Neural cell (in vitro differentiated cells): ENCODE measurements around the gene OTOG. TPM values are rescaled to one million over a fixed set of nuclear protein-coding genes. Genes with fewer than 3 reads are reported as not detected.

Experiments
- H2AFZ ChIP-seq: fragments of 200-600, 300-800 bp; sonication (generic), shearing (Covaris generic); 2 replicates; pipeline ENCODE4 v1.6.0; 2014; ENCODE audit warnings: low read depth, mild to moderate bottlenecking, antibody characterized with exemption, low read length, moderate library complexity
- H3F3A ChIP-seq: fragments of 200-600 bp; shearing (Covaris generic); 2 replicates; pipeline ENCODE4 v1.6.1; 2016; ENCODE audit warnings: mild to moderate bottlenecking, moderate library complexity, mixed read lengths, antibody characterized with exemption, low read length; ENCODE audit not compliant: insufficient read depth, poor library complexity, severe bottlenecking
- H3K27ac ChIP-seq: fragments of 200-600, 300-800 bp; sonication (generic), shearing (Covaris generic); 2 replicates; pipeline ENCODE4 v1.5.1; 2014; ENCODE audit warnings: mild to moderate bottlenecking, low read length, moderate library complexity
- H3K27me3 ChIP-seq: fragments of 300-800, 200-600 bp; sonication (generic), shearing (Covaris generic); 2 replicates; pipeline ENCODE4 v1.6.0; 2014; ENCODE audit warnings: mild to moderate bottlenecking, low read depth, low read length, moderate library complexity; ENCODE audit not compliant: insufficient read depth
- H3K36me3 ChIP-seq: fragments of 300-800, 200-600 bp; sonication (generic), shearing (Covaris generic); 2 replicates; pipeline ENCODE4 v1.5.1; 2014; ENCODE audit warnings: mild to moderate bottlenecking, antibody characterized with exemption, low read length, moderate library complexity; ENCODE audit not compliant: insufficient read depth
- H3K4me2 ChIP-seq: fragments of 300-800, 200-600 bp; sonication (generic), shearing (Covaris generic); 2 replicates; pipeline ENCODE4 v1.6.0; 2014; ENCODE audit warnings: mild to moderate bottlenecking, low read length
- H3K4me3 ChIP-seq: fragments of 300-800, 200-600 bp; sonication (generic), shearing (Covaris generic); 2 replicates; pipeline ENCODE4 v1.5.1; 2014; ENCODE audit warnings: mild to moderate bottlenecking, low read length, moderate library complexity
- H3K79me2 ChIP-seq: fragments of 200-600 bp; shearing (Covaris generic); replicated peaks from 2 replicates; pipeline ENCODE4 v1.6.0; 2014; ENCODE audit warnings: mild to moderate bottlenecking, low read length, moderate library complexity; ENCODE audit not compliant: insufficient read depth
- H3K9ac ChIP-seq: fragments of 300-800, 200-600 bp; sonication (generic), shearing (Covaris generic); 2 replicates; pipeline ENCODE4 v1.6.1; 2016; ENCODE audit warnings: mild to moderate bottlenecking, low read length, mixed read lengths
- H3K9me2 ChIP-seq: fragments of 200-600 bp; shearing (Covaris generic); 2 replicates; pipeline ENCODE4 v1.6.1; 2016; ENCODE audit warnings: mild to moderate bottlenecking, low read length, mixed read lengths; ENCODE audit not compliant: insufficient read depth
- H3K9me3 ChIP-seq: fragments of 200-600, 300-800 bp; sonication (generic), shearing (Covaris generic); 2 replicates; pipeline ENCODE4 v1.6.1; 2016; ENCODE audit warnings: mild to moderate bottlenecking, mixed run types, low read length, moderate library complexity, mixed read lengths
- H4K20me1 ChIP-seq: fragments of 200-600 bp; shearing (Covaris generic); 2 replicates; pipeline ENCODE4 v1.6.1; 2016; ENCODE audit warnings: mild to moderate bottlenecking, mixed run types; ENCODE audit not compliant: insufficient read depth
- EP300 ChIP-seq: fragments of 450-650 bp; conservative IDR thresholded peaks from 2 replicates; pipeline ENCODE4 v1.6.1; 2014; ENCODE audit warnings: antibody characterized with exemption, mild to moderate bottlenecking, moderate library complexity; ENCODE audit not compliant: poor library complexity, severe bottlenecking
- EZH2 ChIP-seq: fragments of 200-600, 300-800 bp; shearing (Covaris generic), sonication (generic); IDR thresholded peaks from 2 replicates; pipeline ENCODE4 v1.6.1; 2014; ENCODE audit warnings: antibody characterized with exemption, low read length, borderline replicate concordance, mild to moderate bottlenecking; ENCODE audit not compliant: insufficient read depth, poor library complexity, severe bottlenecking
- MXI1 ChIP-seq: fragments of 450-650 bp; conservative IDR thresholded peaks from 2 replicates; pipeline ENCODE4 v1.6.1; 2014; ENCODE audit warnings: antibody characterized with exemption, mild to moderate bottlenecking; ENCODE audit not compliant: poor library complexity, severe bottlenecking
- POLR2AphosphoS5 ChIP-seq: IDR thresholded peaks from 2 replicates; pipeline ENCODE4 v1.6.1; 2012
- RAD21 ChIP-seq: fragments of 450-650 bp; conservative IDR thresholded peaks from 2 replicates; pipeline ENCODE4 v1.6.1; 2014; ENCODE audit warnings: antibody characterized with exemption, mild to moderate bottlenecking, moderate library complexity
- SMC3 ChIP-seq: fragments of 450-650 bp; conservative IDR thresholded peaks from 2 replicates; pipeline ENCODE4 v1.6.1; 2014; ENCODE audit warnings: antibody characterized with exemption, mild to moderate bottlenecking, moderate library complexity; ENCODE audit not compliant: poor library complexity
- TAF1 ChIP-seq: IDR thresholded peaks from 2 replicates; pipeline ENCODE4 v1.6.1; 2012; ENCODE audit warnings: low read depth
- polyA plus RNA-seq: library from polyadenylated mRNA; depleted of rRNA; stranded (reverse); fragments of >200 nt; gene quantifications from 2 replicates; pipeline ENCODE4 v1.2.3, GENCODE V29; 2014
- TF ChIP-seq, protein P1 (sequence below): IDR thresholded peaks from 2 replicates; pipeline ENCODE4 v1.6.1; 2012; ENCODE audit warnings: borderline replicate concordance
- TF ChIP-seq, protein P2 (sequence below): fragments of 450-650 bp; IDR thresholded peaks from 2 replicates; pipeline ENCODE4 v1.5.1; 2014; ENCODE audit warnings: antibody characterized with exemption, mild to moderate bottlenecking, moderate library complexity; ENCODE audit not compliant: poor library complexity, severe bottlenecking

The OTOG gene
- polyA plus RNA-seq, 1 donor from 2014 or later, result not detected

DNA sequence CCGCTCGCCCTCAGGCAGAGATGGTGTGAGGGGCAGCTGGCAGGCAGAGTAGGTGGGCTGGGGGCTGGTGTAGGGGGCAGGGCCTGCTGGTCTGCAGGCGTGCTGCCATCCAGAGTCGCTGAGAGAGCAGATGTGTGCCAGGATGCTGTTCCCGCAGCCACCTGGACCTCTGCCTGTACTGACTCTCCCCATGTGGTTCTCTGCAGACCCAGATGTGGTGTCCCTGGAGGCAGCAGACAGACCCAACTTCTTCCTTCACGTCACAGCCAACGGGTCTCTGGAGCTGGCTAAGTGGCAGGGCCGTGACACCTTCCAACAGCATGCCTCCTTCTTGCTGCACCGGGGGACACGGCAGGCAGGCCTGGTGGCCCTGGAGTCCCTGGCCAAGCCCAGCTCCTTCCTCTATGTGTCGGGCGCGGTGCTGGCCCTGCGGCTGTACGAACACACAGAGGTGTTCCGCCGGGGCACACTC, 58.6 kb downstream of the OTOG start:
- TF ChIP-seq MXI1 (no peak), EZH2 (no peak), TAF1 (no peak), RAD21 (no peak), SMC3 (no peak), EP300 (no peak), POLR2AphosphoS5 (no peak)
- TF ChIP-seq, protein P1, sequence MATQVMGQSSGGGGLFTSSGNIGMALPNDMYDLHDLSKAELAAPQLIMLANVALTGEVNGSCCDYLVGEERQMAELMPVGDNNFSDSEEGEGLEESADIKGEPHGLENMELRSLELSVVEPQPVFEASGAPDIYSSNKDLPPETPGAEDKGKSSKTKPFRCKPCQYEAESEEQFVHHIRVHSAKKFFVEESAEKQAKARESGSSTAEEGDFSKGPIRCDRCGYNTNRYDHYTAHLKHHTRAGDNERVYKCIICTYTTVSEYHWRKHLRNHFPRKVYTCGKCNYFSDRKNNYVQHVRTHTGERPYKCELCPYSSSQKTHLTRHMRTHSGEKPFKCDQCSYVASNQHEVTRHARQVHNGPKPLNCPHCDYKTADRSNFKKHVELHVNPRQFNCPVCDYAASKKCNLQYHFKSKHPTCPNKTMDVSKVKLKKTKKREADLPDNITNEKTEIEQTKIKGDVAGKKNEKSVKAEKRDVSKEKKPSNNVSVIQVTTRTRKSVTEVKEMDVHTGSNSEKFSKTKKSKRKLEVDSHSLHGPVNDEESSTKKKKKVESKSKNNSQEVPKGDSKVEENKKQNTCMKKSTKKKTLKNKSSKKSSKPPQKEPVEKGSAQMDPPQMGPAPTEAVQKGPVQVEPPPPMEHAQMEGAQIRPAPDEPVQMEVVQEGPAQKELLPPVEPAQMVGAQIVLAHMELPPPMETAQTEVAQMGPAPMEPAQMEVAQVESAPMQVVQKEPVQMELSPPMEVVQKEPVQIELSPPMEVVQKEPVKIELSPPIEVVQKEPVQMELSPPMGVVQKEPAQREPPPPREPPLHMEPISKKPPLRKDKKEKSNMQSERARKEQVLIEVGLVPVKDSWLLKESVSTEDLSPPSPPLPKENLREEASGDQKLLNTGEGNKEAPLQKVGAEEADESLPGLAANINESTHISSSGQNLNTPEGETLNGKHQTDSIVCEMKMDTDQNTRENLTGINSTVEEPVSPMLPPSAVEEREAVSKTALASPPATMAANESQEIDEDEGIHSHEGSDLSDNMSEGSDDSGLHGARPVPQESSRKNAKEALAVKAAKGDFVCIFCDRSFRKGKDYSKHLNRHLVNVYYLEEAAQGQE, result no peak
- TF ChIP-seq, protein P2, sequence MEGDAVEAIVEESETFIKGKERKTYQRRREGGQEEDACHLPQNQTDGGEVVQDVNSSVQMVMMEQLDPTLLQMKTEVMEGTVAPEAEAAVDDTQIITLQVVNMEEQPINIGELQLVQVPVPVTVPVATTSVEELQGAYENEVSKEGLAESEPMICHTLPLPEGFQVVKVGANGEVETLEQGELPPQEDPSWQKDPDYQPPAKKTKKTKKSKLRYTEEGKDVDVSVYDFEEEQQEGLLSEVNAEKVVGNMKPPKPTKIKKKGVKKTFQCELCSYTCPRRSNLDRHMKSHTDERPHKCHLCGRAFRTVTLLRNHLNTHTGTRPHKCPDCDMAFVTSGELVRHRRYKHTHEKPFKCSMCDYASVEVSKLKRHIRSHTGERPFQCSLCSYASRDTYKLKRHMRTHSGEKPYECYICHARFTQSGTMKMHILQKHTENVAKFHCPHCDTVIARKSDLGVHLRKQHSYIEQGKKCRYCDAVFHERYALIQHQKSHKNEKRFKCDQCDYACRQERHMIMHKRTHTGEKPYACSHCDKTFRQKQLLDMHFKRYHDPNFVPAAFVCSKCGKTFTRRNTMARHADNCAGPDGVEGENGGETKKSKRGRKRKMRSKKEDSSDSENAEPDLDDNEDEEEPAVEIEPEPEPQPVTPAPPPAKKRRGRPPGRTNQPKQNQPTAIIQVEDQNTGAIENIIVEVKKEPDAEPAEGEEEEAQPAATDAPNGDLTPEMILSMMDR, result no peak
- no peak overlapping the region for H3K27ac ChIP-seq
- no peaks in the 10 kb centered on the region for H3K9me3 ChIP-seq
- H3K9me2 ChIP-seq, result no peaks in the 10 kb centered on the region
- H2AFZ ChIP-seq, result no peak overlapping the region
- H3K27me3 ChIP-seq, result no peaks in the 10 kb centered on the region
- no peaks in the 10 kb centered on the region for H3K79me2 ChIP-seq
- H3K4me2 ChIP-seq, result no peak overlapping the region
- H3K9ac ChIP-seq, result no peak overlapping the region
- no peaks in the 10 kb centered on the region for H3F3A ChIP-seq
- no peaks in the 10 kb centered on the region for H4K20me1 ChIP-seq
- H3K36me3 ChIP-seq, result no peaks in the 10 kb centered on the region
- no peak overlapping the region for H3K4me3 ChIP-seq

DNA sequence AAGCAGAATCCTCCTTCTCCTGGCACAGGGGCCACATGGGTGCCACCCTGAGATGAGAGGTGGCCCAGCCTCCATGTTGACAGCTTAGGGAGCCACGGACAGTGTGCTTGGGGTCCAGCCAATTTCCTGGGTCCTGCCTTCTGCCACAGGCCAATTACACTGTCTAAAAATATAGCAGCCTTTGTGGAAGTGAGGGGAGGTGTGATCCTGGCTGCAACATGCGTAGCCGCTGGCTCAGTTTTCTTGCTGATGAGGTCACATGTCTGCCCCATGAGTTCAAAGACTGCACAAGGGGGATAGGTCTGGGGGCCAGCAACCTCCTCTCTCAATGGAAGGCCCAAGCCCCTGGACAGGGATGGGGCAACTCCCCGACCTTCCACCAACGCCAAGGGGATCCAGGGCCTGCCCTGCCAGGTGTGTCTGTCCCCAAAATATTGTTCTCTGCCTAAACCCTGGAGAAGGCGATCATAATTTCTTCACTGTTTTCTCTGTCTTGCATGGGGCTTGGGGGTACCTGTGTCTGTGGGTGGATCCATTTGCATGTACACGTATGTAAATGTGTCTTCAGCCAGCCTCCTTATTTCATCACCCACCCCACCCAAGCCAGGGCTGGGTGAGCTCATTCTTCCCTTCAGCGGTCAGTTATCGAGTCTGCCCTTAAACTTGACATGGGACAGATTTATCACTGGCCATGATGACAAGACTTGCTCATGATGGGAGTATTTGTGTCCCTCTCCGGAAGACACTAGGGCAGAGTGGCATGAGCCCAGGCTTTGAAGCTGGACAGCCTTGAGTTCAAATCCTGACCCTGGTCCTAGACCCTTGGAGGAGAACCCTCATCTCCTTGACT, 59.4 kb downstream of the OTOG start:
- Histone ChIP-seq H3K4me2 (no peak overlapping the region), H3K4me3 (no peak overlapping the region), H3K9me3 (no peaks in the 10 kb centered on the region), H3K36me3 (no peaks in the 10 kb centered on the region), H3K9ac (no peak overlapping the region), H3K79me2 (no peaks in the 10 kb centered on the region), H3K9me2 (no peaks in the 10 kb centered on the region), H3K27ac (no peak overlapping the region), H2AFZ (no peak overlapping the region), H3K27me3 (no peaks in the 10 kb centered on the region), H3F3A (no peaks in the 10 kb centered on the region), H4K20me1 (no peaks in the 10 kb centered on the region)
- TF ChIP-seq, protein P2, result no peak
- no peak for TF ChIP-seq MXI1
- no peak for TF ChIP-seq RAD21
- TF ChIP-seq, protein P1, result no peak
- TF ChIP-seq EZH2, result no peak
- TF ChIP-seq TAF1, result no peak
- no peak for TF ChIP-seq SMC3
- no peak for TF ChIP-seq POLR2AphosphoS5
